ENCODE measurements around the gene SNED1.

Gene SNED1

DNA sequence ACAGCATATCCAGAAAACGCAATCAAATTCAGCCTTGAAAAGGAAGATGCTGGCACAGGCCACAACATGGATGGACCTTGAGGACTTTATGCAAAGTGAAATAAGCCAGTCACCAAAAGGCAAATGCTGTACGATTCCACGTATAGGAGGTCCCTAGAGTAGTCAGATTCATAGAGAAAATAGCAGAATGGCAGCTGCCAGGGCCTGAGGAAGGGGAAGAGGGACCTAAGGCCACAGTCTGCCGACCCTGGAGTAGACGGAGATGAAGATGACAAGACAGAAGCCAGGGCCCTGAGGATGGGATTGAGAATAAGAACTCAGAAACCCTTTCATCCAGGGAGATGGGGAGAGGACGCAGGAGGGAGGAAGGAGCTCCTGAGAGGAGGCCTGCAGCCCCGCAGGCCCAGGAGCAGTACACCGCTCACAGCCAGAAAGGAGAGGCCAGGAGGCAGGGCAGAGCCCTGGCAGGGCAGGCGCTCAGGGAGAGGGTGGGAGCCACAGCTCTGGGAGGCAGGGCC, 111.7 kb downstream of the SNED1 start:
- TF ChIP-seq, protein P1, sequence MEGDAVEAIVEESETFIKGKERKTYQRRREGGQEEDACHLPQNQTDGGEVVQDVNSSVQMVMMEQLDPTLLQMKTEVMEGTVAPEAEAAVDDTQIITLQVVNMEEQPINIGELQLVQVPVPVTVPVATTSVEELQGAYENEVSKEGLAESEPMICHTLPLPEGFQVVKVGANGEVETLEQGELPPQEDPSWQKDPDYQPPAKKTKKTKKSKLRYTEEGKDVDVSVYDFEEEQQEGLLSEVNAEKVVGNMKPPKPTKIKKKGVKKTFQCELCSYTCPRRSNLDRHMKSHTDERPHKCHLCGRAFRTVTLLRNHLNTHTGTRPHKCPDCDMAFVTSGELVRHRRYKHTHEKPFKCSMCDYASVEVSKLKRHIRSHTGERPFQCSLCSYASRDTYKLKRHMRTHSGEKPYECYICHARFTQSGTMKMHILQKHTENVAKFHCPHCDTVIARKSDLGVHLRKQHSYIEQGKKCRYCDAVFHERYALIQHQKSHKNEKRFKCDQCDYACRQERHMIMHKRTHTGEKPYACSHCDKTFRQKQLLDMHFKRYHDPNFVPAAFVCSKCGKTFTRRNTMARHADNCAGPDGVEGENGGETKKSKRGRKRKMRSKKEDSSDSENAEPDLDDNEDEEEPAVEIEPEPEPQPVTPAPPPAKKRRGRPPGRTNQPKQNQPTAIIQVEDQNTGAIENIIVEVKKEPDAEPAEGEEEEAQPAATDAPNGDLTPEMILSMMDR (IDR thresholded peaks at IDR 0.05; ENCODE audit: extremely low read depth, insufficient read depth, missing control alignments): no peak
- in situ Hi-C loops (cut with MboI; ENCODE audit: low pct_unique_long_range_greater_than_20kb, low sequenced_read_pairs, unreplicated experiment): no loop called here

DNA sequence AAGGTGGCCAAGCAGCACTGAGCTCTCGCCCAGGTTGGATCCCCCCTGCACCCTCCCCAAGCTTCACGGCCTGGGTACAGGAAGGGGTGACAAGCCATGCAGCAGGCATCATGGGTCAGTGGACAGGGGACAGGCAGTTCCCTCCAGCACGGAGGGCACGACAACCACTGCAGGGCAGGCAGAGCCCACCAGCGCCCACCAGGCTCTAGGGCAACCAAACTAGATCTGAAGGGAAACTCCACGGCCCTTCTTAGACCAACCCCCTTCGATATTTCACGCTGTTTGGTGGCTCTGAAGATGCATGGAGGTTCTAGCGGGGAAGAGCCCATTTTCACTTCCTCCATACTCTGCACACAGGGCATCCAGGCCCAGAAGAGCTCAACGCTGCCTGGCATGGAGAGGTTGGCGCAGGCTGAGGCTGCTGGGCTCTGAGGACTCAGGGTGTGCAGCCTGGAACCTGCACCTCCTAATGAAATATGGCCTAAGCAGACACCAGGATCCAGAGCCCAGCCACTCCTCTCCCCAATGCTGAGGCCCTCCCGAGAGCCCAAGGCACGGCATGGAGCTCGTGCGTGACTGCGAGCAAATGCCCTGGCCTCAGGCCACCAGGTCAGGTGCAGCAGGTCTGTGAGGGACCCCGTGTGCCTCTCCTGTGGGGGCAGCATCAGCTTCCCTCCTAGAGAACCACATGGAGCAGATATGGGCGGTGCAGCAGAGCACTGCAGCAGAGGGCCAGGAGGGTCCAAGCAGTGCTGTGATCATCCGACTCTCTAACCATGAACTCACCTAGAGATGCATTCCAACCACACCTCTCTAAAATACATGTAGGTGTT, 112.4 kb downstream of the SNED1 start:
- in situ Hi-C loops (cut with MboI; ENCODE audit: low pct_unique_long_range_greater_than_20kb, low sequenced_read_pairs, unreplicated experiment): no loop called here
- peak; percentile 65 for DNase-seq (ENCODE audit: low spot score)
- TF ChIP-seq, protein P1 (IDR thresholded peaks at IDR 0.05; ENCODE audit: extremely low read depth, insufficient read depth, missing control alignments): no peak

More for the DNA sequence above, 111.7 kb downstream of the SNED1 start:
- DNase-seq (ENCODE audit: low spot score): no peak

DNA sequence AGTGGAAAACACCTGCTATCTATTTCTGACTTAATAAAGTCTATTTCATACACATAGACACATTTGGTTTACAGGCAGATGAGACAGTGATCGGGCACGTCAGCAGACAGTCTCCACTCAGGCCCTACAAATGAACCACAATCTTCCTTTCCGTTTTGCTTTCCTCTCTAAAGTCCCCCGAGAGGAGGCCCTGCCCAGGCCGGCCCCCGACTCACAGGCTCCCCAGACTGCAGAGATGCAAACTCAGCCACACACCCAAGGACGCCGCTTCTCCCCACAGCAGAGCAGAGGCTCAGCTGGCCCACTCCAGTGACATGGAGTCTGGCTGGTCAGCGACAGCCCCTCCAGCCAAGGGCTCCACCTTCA, 113.0 kb downstream of the SNED1 start:
- peak; percentile 85 for DNase-seq (ENCODE audit: low spot score)
- in situ Hi-C loops (cut with MboI; ENCODE audit: low pct_unique_long_range_greater_than_20kb, low sequenced_read_pairs, unreplicated experiment): no loop called here
- TF ChIP-seq, protein P1 (IDR thresholded peaks at IDR 0.05; ENCODE audit: extremely low read depth, insufficient read depth, missing control alignments): no peak

DNA sequence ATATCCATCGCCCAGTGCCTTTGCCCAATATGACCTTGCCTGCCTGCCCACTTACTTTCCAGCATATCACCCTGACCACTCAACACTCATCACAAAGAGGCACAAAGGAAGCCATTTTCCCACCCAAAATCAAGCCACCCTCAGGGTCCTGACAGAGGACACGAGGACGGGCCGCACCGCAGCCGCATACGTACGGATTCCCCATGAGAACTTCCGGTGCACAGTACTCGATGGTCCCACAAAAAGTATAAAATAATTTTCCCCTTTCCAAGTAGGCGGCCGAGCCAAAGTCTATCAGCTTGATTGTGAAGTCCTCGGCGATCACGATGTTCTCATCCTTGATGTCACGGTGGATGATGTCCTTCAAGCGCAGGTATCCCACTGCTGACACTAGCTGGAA, 113.6 kb downstream of the SNED1 start:
- DNase-seq (ENCODE audit: low spot score): no peak
- in situ Hi-C loops (cut with MboI; ENCODE audit: low pct_unique_long_range_greater_than_20kb, low sequenced_read_pairs, unreplicated experiment): no loop called here

DNA sequence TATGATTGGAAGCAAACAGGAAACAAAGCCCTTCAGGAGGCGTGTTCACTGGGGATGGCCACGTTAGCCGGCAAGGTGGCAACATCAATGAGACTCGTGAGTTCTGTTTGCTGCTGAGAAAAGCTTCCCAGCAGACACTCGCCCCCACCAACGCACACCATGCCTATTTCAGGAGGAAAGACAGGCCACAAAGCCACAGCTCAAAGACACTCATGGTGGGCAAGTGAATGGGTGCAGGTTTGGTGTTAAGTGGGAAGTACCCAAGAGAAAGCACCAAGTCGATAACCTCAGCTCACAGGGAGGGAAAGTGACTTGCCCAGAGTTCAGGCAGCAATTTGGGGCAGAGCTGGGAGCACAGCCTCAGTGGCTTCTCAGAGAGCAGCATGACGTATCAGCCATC, 114.2 kb downstream of the SNED1 start:
- in situ Hi-C loops (cut with MboI; ENCODE audit: low pct_unique_long_range_greater_than_20kb, low sequenced_read_pairs, unreplicated experiment): no loop called here
- TF ChIP-seq, protein P1 (IDR thresholded peaks at IDR 0.05; ENCODE audit: extremely low read depth, insufficient read depth, missing control alignments): no peak
- peak; percentile 68 for DNase-seq (ENCODE audit: low spot score)

More for the DNA sequence above, 113.6 kb downstream of the SNED1 start:
- TF ChIP-seq, protein P1 (IDR thresholded peaks at IDR 0.05; ENCODE audit: extremely low read depth, insufficient read depth, missing control alignments): no peak

DNA sequence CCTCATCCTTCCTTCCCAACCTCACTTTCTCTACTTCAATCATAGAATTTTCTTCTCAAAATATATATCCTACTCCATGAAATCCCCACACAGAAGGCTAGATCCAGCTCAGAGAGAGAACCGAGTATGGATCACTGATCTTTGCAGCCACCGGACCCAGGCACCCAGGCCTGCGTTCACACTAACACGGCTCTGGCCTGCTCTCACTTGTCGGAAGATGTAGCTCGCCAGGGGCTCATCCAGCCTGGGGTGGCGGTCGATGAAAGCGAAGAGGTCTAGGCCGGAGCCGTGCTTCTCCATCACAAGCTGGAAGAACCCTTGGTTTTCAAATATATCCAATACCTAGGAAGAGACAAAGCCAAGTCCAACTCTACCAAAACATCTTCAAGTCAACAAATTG, 116.4 kb downstream of the SNED1 start:
- TF ChIP-seq, protein P1 (IDR thresholded peaks at IDR 0.05; ENCODE audit: extremely low read depth, insufficient read depth, missing control alignments): no peak
- DNase-seq (ENCODE audit: low spot score): no peak
- in situ Hi-C loops (cut with MboI; ENCODE audit: low pct_unique_long_range_greater_than_20kb, low sequenced_read_pairs, unreplicated experiment): no loop called here
